H9 (cell line): Measurements from ENCODE around the gene MYO18A. TPM values are rescaled to one million over a fixed set of nuclear protein-coding genes. Genes with fewer than 3 reads are reported as not detected.

Experiments
- DNase-seq: peaks from one replicate; pipeline ENCODE4 v3.0.0-alpha.2; 2017
- H2AFZ ChIP-seq: one replicate; pipeline ENCODE4 v1.6.1; 2013; ENCODE audit warnings: mild to moderate bottlenecking, low read length, control low read depth, moderate library complexity
- H2AK5ac ChIP-seq: 2 replicates; pipeline ENCODE4 v1.6.1; 2013; ENCODE audit warnings: low read length, control low read depth, mixed read lengths; ENCODE audit not compliant: insufficient read length
- H2BK120ac ChIP-seq: one replicate; pipeline ENCODE4 v1.6.1; 2013; ENCODE audit warnings: low read depth, mild to moderate bottlenecking, low read length, control low read depth, inconsistent platforms; ENCODE audit not compliant: poor library complexity, severe bottlenecking
- H2BK12ac ChIP-seq: 2 replicates; pipeline ENCODE4 v1.6.1; 2013; ENCODE audit warnings: low read length, control low read depth, mixed read lengths, low read depth; ENCODE audit not compliant: insufficient read length
- H2BK15ac ChIP-seq: 2 replicates; pipeline ENCODE4 v1.6.1; 2013; ENCODE audit warnings: low read depth, low read length, control low read depth
- H2BK20ac ChIP-seq: one replicate; pipeline ENCODE4 v1.6.1; 2013; ENCODE audit warnings: low read depth, mild to moderate bottlenecking, low read length, control low read depth, inconsistent platforms; ENCODE audit not compliant: poor library complexity, severe bottlenecking
- H2BK5ac ChIP-seq: 2 replicates; pipeline ENCODE4 v1.6.1; 2013; ENCODE audit warnings: low read length, control low read depth, mixed read lengths; ENCODE audit not compliant: insufficient read length
- H3K14ac ChIP-seq: 2 replicates; pipeline ENCODE4 v1.6.1; 2013; ENCODE audit warnings: low read length, control low read depth; ENCODE audit not compliant: insufficient read depth
- H3K18ac ChIP-seq: 2 replicates; pipeline ENCODE4 v1.6.1; 2013; ENCODE audit warnings: low read depth, mild to moderate bottlenecking, mixed read lengths, low read length, control low read depth; ENCODE audit not compliant: insufficient read length
- H3K23ac ChIP-seq: 2 replicates; pipeline ENCODE4 v1.6.1; 2013; ENCODE audit warnings: low read length, control low read depth, mixed read lengths, low read depth; ENCODE audit not compliant: insufficient read length
- H3K23me2 ChIP-seq: 2 replicates; pipeline ENCODE4 v1.6.1; 2013; ENCODE audit warnings: low read depth, mild to moderate bottlenecking, mixed read lengths, low read length, control low read depth; ENCODE audit not compliant: insufficient read length, poor library complexity, severe bottlenecking
- H3K27ac ChIP-seq: 2 replicates; pipeline ENCODE4 v1.5.1; 2013; ENCODE audit warnings: low read length, control low read depth, mixed read lengths, low read depth; ENCODE audit not compliant: insufficient read length
- H3K27me3 ChIP-seq: 2 replicates; pipeline ENCODE4 v1.6.1; 2013; ENCODE audit warnings: low read length, control low read depth, inconsistent platforms; ENCODE audit not compliant: insufficient read depth
- H3K4ac ChIP-seq: 2 replicates; pipeline ENCODE4 v1.6.1; 2013; ENCODE audit warnings: low read depth, mild to moderate bottlenecking, control low read depth, inconsistent platforms, low read length, moderate library complexity
- H3K4me1 ChIP-seq: 2 replicates; pipeline ENCODE4 v1.6.1; 2013; ENCODE audit warnings: low read length, control low read depth, inconsistent platforms; ENCODE audit not compliant: insufficient read depth
- H3K4me2 ChIP-seq: 2 replicates; pipeline ENCODE4 v1.6.1; 2013; ENCODE audit warnings: low read length, control low read depth, mixed read lengths; ENCODE audit not compliant: insufficient read length, insufficient read depth
- H3K56ac ChIP-seq: 2 replicates; pipeline ENCODE4 v1.6.1; 2013; ENCODE audit warnings: low read depth, mild to moderate bottlenecking, mixed read lengths, low read length, control low read depth; ENCODE audit not compliant: insufficient read length
- H3K79me1 ChIP-seq: 2 replicates; pipeline ENCODE4 v1.6.1; 2013; ENCODE audit warnings: low read depth, mild to moderate bottlenecking, moderate library complexity, low read length, control low read depth, inconsistent platforms; ENCODE audit not compliant: insufficient read depth, poor library complexity, severe bottlenecking
- H3K79me2 ChIP-seq: 2 replicates; pipeline ENCODE4 v1.6.1; 2013; ENCODE audit warnings: low read length, control low read depth, inconsistent platforms; ENCODE audit not compliant: insufficient read depth
- H3K9ac ChIP-seq: 2 replicates; pipeline ENCODE4 v1.6.1; 2013; ENCODE audit warnings: low read length, control low read depth, mixed read lengths; ENCODE audit not compliant: insufficient read length; ENCODE audit errors: extremely low read depth
- H3K9me3 ChIP-seq: one replicate; pipeline ENCODE4 v1.6.1; 2013; ENCODE audit warnings: low read depth, low read length, inconsistent platforms; ENCODE audit not compliant: control insufficient read depth
- H3T11ph ChIP-seq: one replicate; pipeline ENCODE4 v1.6.1; 2013; ENCODE audit warnings: mild to moderate bottlenecking, low read length, control low read depth, inconsistent platforms
- H4K20me1 ChIP-seq: one replicate; pipeline ENCODE4 v1.6.1; 2013; ENCODE audit not compliant: control insufficient read depth, insufficient read length, insufficient read depth
- H4K5ac ChIP-seq: 2 replicates; pipeline ENCODE4 v1.6.1; 2013; ENCODE audit warnings: low read depth, mild to moderate bottlenecking, mixed read lengths, low read length, control low read depth; ENCODE audit not compliant: insufficient read length
- H4K8ac ChIP-seq: replicated peaks from 2 replicates; pipeline ENCODE4 v1.6.1; 2013; ENCODE audit warnings: low read length, control low read depth, mixed read lengths, low read depth; ENCODE audit not compliant: insufficient read length
- H4K91ac ChIP-seq: 2 replicates; pipeline ENCODE4 v1.6.1; 2013; ENCODE audit warnings: low read depth, mild to moderate bottlenecking, moderate library complexity, mixed read lengths, low read length, control low read depth; ENCODE audit not compliant: insufficient read length
- H3K27ac Mint-ChIP-seq, 3 experiments: 2 replicates in 2 of 3; 3 replicates in 1 of 3; pipeline ENCODE4 v1.8.0; 2020 to 2021; ENCODE audit warnings: mixed read lengths in 3 of 3, mild to moderate bottlenecking in 1 of 3, moderate library complexity in 1 of 3
- H3K27me3 Mint-ChIP-seq: 2 replicates; pipeline ENCODE4 v1.8.0; 2021; ENCODE audit warnings: low read depth, mild to moderate bottlenecking, moderate library complexity, mixed read lengths
- H3K36me3 Mint-ChIP-seq, 3 experiments: 2 replicates in 2 of 3; 3 replicates in 1 of 3; pipeline ENCODE4 v1.8.0; 2020 to 2021; ENCODE audit warnings: low read depth in 3 of 3, mixed read lengths in 3 of 3; ENCODE audit not compliant: insufficient read depth in 1 of 3
- H3K4me1 Mint-ChIP-seq, 2 experiments: 2 replicates each; pipeline ENCODE4 v1.8.0; 2020; ENCODE audit warnings: mixed read lengths in 2 of 2
- H3K4me3 Mint-ChIP-seq, 2 experiments: 2 replicates in 1 of 2; 3 replicates in 1 of 2; pipeline ENCODE4 v1.8.0; 2020 to 2021; ENCODE audit warnings: mild to moderate bottlenecking in 2 of 2, mixed read lengths in 2 of 2, moderate library complexity in 1 of 2
- H3K9me3 Mint-ChIP-seq, 2 experiments: 2 replicates in 1 of 2; 3 replicates in 1 of 2; pipeline ENCODE4 v1.8.0; 2020; ENCODE audit warnings: mild to moderate bottlenecking in 2 of 2, mixed read lengths in 2 of 2, moderate library complexity in 1 of 2
- WGBS: extraction: QIAGEN DNeasy Blood & Tissue Kit; methylation state at CpG from one replicate; pipeline ENCODE4 v1.1.7; 2013; ENCODE audit warnings: missing lambda C conversion rate, low lambda C conversion rate, mixed read lengths; ENCODE audit not compliant: insufficient read length; ENCODE audit errors: extremely low coverage; 5-methylcytosine and 5-hydroxymethylcytosine counted together
- total RNA-seq: library from RNA; stranded (reverse); gene quantifications from 2 replicates; pipeline ENCODE4 v1.2.1, GENCODE V29; 2021
- TF ChIP-seq, protein P1 (sequence below): fragments of 200-600 bp; sonication (generic); conservative IDR thresholded peaks from 3 replicates; pipeline ENCODE4 v1.8.0; 2021; ENCODE audit warnings: antibody characterized with exemption, mild to moderate bottlenecking

Gene MYO18A
- total RNA-seq, 1 experiment from 2014 or later = 21.6 TPM

DNA sequence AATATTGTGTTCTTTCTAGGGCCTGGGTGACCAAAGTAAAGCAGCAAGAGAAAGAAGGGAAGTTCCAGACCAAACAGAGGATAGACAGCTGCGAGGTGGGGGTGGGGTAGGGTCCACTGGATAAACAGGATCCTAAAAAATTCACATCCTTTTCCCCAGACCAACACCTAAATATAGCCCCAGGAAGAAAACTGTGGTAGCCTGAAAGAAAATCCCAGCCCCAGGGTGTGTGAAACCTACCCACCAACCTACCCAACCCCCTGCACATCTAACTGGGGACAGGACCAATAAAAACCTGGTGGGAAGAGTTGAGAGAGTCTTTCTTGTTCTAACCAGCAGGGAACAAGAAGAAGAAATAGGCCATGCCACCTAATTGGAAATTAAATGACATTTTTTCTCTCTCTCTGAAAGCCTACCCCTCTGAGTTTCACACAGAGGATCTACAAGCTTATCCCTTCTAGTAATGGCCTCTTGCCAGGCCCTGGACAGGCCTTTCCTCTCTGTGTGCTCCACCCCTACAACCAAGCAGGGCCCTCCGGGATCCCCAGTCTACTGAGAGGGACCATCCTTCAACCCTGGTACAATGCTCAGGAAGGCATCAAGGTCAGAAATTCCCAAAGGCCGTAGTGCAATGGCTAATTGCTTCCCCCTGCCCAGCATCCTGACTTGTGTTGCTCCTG is 12.0 kb downstream of the MYO18A start:
- H2AK5ac ChIP-seq = no peak overlapping the region
- Mint-ChIP-seq H3K4me3 (no peak overlapping the region), H3K4me1 (peaks cover 9 to 12% of the 10 kb centered on the region in 2 experiments), H3K9me3 (no peaks in the 10 kb centered on the region), H3K36me3 (peaks cover 9 to 16% (median 14%) of the 10 kb centered on the region in 3 experiments), H3K27ac (peak overlapping the region in 1 of 3 experiments; percentile 14; a peak in 2 of 7 replicates), H3K27me3 (no peaks in the 10 kb centered on the region)
- H2BK20ac ChIP-seq = no peak overlapping the region
- no peak overlapping the region for H3K23ac ChIP-seq
- no peak overlapping the region for H3T11ph ChIP-seq
- no peak overlapping the region for H4K91ac ChIP-seq
- H3K14ac ChIP-seq = no peak overlapping the region
- no peaks in the 10 kb centered on the region for H3K23me2 ChIP-seq
- H3K18ac ChIP-seq = no peak overlapping the region
- TF ChIP-seq, protein P1, sequence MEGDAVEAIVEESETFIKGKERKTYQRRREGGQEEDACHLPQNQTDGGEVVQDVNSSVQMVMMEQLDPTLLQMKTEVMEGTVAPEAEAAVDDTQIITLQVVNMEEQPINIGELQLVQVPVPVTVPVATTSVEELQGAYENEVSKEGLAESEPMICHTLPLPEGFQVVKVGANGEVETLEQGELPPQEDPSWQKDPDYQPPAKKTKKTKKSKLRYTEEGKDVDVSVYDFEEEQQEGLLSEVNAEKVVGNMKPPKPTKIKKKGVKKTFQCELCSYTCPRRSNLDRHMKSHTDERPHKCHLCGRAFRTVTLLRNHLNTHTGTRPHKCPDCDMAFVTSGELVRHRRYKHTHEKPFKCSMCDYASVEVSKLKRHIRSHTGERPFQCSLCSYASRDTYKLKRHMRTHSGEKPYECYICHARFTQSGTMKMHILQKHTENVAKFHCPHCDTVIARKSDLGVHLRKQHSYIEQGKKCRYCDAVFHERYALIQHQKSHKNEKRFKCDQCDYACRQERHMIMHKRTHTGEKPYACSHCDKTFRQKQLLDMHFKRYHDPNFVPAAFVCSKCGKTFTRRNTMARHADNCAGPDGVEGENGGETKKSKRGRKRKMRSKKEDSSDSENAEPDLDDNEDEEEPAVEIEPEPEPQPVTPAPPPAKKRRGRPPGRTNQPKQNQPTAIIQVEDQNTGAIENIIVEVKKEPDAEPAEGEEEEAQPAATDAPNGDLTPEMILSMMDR = no peak
- no peaks in the 10 kb centered on the region for H3K79me1 ChIP-seq
- WGBS = no CpG with 5 or more reads among the region's 3 CpGs
- H2AFZ ChIP-seq = no peak overlapping the region
- no peaks in the 10 kb centered on the region for H3K9me3 ChIP-seq
- H3K4ac ChIP-seq = no peak overlapping the region
- no peak for DNase-seq
- H2BK120ac ChIP-seq = no peak overlapping the region
- H4K8ac ChIP-seq = no peak overlapping the region
- no peak overlapping the region for H4K5ac ChIP-seq
- H3K4me1 ChIP-seq = no peaks in the 10 kb centered on the region
- H2BK15ac ChIP-seq = no peak overlapping the region
- H3K79me2 ChIP-seq = peaks cover 2% of the 10 kb centered on the region; the same call in 1 of the 2 replicates
- no peak overlapping the region for H3K9ac ChIP-seq
- H3K27me3 ChIP-seq = no peaks in the 10 kb centered on the region
- H3K27ac ChIP-seq = no peak overlapping the region
- H3K56ac ChIP-seq = no peak overlapping the region
- no peak overlapping the region for H2BK5ac ChIP-seq
- H4K20me1 ChIP-seq = no peaks in the 10 kb centered on the region
- no peak overlapping the region for H2BK12ac ChIP-seq
- no peak overlapping the region for H3K4me2 ChIP-seq
